Measurements from ENCODE around the gene FEN1.

FEN1 gene

DNA sequence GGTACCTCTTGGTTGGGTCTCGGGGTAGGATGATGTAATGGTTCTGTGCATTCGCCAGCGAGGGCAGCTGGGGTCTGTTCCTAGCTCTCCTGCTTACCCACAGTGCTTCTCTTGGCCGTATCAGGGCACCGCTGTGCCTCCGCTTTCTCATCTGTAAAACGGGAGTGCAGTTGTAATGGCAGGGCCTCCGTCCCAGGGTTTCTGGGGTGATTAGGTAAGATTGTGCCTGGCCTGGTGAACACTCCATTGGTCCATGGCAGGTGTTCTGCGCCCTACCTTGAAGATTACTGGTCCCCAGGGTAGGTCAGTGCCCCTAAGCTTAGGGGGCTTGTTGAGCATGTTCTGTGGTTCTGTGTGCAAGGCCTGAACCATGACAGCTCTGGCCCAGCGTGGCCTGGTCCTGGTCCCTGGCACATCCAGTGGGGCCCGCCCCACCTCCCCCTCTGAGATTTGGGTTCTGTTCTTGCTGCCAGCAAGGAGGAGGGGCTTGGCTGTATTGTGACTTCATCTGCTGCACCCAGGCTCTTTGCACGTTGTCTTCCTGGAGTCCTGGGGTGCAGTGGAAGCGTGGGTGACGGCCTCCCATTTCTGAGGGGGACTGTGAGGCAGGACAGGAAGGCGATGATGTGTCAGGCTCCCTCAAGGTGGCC lies 35.4 kb upstream of the FEN1 start:
- DNase-seq: no peak

DNA sequence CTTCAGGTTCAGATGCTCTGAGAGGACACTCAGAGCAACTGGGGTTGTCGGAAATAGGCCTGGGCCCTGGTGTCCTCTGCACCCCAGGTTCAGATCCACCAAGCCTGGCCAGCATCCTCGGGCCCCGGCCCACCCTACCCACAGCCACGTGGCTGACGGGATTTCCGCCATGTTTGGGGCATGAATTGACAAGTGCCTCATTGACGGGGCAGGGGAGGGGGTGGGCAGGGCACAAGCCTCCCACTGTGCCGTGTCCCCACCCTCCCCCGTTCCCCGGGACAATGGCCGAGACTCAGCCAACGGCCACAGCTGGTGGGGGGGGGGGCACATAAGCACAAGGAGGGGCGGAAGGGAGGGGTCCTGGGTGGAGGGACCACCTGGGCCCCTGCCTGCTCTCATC lies 31.8 kb upstream of the FEN1 start:
- no peak for DNase-seq

DNA sequence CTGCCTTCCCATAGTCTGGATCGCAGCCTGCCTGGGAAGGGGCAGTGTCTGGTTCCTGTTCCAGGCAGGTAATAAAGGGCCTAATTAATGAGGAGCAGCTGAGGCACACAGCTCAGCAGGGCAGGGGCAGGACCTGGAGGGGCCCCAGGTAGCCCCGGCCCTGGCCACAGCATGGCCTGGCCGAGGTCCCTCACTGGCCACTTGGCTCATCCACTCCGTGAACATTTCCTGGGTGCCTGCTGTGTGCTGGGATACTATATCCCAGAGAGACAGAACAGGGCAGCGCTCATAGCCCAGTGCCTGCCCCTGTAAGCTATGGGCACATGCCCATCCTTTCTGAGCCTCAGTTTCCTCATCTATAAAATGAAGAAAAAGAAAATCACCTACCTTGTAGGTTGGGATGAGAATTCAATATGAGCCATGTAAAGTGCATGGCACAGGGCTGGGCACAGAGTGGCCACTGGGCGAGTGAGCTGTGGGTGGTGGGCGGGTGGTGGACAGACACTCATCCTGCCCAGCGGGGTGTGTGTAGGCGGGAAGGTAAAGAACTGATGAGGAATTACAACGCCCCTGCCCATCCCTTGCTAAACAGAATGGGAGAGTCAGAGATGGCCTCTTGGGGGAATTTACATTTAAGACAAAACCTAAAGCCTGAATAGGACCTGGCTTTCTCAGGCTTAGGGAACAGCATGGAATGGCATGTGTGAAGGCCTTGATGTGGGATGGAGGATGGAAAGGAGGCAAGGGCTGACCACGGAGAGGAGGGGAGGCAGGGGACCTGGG lies 31.1 kb upstream of the FEN1 start:
- DNase-seq: no peak

DNA sequence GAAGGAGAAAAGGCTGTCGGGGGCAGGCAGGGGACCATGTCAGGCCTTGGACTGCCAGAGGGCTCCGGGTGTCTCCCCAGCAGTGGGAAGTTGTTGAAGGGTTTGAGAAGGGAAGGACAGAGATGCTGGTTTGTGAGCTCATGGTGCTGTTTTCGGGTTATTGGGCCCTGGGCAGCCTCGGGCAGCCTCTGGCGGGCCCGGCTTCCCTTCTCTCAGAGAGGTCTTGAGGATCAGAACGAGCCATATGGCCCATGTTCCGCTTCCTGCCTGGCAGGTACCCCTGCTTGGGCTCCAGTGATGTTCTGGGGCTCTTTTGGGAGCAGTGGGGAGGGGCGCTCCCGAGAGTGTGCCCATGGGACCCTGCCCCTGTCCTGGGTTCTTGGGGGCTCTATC lies 30.5 kb upstream of the FEN1 start:
- no peak for DNase-seq

DNA sequence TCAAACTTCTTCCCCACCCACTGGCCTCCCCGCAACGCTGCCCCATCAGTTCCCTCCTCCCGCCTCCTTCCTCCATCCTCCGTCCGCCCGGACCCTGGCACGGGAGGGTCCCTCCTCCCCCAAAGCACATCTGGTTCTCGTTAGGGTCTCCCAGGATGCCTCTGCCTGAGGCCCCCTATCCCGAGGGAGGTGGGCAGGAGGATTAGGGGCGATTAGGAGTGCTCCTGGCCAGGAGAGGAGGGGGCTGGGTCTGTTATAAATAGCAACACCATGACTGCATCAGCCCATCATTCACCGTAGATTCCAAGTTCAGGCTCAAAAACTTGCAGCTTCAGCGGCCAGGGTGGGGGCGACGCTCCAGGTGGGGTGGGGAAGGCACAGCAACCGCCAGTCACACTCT lies 29.9 kb upstream of the FEN1 start:
- DNase-seq: no peak

DNA sequence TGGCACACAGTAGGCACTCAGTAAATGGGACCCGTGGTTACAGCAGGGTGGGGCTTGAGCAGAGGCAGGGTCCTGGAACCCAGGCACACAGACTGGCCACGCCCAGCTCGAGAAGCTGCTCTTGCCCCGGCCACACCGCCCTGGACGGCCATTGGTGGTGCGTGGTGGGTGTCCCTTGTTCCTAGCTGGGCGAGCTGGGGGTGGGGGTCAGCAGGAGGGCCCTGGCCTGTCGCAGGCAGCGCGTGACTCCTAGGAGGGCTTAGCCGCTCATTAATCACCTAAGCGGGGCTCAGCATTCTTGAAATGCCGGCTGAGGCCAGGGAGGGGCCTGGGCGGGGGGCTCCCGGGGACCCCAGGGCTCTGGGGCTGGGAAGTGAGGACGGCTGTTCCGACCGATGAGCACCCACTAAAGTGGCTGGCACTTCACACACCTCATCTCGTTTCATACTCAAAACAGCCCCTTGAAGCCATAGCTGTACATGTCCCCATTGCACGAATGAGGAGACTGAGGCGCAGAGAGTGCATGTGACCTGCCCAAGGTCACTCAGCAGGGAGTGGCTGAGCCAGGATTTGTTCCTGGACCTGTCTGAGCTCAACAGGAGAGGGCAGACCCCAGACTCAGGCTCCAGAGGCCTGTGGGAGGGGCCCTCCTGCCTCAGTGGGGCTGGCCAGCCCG lies 28.6 kb upstream of the FEN1 start:
- no peak for DNase-seq

DNA sequence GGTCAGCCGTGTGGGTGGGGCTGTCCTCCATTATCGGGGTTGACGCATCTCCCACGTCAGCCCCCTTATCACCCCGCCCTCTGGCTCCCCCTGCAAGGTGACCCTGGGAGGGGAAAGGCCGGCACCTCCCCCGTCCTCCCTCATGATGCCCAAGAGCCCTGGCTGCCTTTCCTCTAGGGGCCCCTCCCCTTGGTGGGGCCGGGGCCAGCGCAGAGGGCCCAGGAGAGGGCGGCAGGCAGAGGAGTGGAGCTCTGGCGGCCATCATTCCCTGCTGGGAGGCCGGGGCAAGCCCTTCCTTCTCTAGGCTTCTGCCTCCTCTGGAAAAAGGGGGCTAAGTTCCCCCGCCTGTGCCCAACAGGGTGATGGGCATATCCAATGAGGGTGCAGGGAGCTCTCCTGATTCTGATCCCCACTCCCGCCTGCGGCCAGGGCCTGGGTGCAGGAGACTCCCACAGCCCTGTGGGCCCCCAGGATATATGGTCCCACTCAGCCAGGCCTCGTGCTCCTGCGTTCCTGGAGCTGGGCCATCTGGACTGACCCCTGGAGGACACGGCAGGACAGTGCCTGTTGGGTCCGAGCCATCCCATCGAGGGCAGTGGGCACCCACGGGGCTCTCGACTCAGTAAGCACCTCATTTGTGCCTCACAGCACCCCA lies 28.0 kb upstream of the FEN1 start:
- no peak for DNase-seq

DNA sequence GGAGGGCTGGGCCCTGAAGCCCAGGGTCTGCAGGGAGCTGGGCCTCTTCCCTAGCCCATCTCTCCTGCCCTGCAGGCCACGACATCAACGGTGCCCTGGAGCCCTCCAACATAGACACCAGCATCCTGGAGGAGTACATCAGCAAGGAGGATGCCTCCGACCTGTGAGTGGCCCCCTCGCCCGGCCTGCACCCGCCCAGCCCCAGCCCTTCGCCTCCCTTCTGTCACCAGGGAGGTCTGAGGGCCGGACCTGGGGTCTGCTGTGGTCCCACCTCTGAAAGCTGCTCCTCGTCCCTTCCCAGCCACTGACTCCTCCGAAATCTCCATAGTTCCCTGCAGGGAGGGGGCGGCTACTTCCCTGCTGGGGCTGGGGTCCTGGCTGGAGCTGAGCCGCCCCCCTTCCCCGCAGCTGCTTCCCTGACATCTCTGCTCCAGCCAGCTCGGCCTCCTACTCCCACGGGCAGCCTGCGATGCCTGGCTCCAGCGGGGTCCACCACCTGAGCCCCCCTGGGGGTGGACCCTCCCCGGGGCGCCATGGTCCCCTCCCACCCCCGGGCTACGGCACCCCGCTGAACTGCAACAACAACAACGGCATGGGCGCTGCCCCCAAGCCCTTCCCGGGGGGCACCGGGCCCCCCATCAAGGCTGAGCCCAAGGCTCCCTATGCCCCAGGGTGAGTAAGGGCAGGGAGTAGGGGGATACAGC lies 27.0 kb upstream of the FEN1 start:
- DNase-seq: no peak

DNA sequence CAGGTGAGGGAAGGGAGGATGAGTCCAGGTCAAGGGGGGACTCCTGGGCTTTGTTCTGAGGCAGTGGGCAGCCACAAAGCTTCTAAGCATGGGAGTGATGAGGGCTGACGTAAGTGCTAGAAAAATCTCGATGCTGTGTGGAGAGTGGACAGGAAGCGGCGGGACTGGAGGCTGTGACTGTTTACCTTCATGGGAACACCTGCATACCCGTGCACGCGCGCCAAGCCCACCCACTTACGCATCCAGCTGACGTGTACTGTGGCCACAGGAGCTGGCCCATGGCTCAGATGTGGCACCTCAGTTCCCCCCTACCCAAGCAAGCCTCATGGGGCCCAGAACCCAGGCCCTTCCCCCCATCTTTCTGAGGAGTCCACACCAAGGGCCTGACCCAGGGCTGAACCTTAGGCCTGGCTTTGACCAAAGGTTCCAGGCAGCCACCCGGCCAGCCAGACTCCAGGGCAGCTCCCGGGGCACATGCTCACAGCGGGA lies 26.3 kb upstream of the FEN1 start:
- DNase-seq: no peak

DNA sequence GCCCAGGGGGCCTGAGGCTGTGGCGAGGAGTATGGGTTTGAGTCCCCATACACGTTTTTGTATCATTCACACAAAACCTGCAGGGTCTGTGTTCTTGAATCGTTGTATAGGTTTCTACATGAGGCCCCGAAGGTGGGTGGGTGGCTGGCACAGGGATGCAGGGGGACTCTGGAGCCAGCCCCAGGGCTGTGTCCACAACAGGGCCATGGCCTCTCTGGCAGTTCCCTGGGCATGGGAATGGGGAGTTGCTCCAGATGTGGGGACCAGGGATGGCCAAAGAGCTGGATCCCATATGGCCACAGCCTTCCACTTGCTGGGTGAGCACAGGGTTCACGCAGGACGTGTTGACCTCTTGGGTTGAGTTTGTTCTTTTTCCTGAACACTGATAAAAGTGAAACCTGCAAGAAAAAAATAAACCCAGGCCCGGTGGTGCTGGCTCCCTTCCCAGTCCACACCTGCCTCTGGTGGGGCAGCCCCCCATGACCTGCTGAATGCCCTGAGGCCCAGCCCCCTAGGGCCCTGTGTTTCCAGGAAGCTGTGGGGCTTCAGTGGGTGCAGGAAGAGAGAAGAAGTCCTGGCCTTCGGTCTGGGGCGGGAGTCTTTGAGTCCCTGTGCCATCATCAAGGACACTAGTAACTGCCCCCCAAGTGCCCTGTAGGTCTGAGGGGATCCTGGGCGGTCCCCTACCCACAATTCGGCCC lies 24.2 kb upstream of the FEN1 start:
- DNase-seq: no peak

DNA sequence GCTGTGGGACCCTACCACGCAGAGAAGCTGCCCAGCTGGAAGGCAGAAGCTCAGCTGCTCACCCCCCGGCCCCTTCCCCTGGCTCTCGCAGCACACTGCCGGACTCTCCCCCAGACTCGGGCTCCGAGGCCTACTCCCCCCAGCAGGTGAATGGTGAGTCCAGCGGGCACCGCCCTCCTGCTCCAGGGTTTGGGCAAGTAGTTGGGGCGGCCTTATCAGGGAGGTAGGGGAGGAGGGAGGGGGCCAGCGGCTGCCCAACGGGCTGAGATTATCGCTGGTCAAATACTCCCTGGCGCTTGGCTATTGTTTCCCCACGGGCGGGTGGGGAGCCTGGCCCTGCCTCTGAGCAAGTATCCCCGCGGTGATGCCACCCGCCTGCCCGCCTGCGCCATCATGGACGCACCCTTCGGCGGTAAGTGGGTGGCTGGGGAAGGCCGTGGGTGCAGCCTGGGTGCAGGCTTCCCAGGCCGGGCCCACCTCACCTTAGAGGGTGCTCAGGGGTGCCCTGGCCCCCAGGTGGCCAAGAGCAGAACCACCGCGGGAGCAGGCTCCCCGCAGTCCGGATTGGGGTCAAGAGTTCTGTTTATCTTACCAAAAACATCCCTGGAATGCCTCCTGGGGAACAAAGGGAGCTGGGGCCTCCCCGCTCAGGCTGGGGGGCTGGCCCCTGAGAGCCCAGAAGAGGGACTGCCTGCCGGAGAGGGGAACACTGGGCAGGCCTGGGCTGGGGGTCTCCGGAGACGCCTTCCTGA lies 23.4 kb upstream of the FEN1 start:
- no peak for DNase-seq

DNA sequence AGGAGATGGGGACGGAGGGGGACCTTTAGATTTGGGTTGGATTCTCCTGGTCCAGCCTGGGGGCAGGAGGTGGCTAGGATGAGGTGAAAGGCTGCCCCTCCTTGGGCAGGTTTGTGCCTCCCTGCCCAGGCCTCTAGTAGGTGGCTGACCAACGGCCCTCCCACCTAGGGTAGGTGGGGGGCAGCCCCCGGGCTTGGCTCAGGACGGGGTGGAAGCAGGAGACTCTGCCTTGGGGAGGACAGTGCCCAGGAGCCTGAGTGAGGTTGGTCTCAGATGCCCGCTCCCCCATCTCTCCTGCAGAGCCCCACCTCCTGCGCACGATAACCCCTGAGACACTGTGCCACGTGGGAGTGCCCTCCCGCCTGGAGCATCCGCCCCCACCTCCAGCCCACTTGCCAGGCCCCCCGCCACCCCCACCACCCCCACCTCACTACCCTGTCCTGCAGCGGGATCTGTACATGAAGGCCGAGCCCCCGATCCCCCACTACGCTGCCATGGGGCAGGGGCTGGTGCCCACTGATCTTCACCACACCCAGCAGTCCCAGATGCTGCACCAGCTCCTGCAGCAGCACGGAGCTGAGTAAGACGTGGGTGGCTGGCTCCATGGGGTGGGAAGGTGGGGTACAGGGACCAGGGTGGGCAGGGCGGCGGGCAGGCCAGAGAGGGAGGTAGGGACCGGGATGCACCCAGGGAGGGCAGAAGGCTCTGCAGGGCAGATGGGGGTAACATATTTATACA lies 22.6 kb upstream of the FEN1 start:
- no peak for DNase-seq

DNA sequence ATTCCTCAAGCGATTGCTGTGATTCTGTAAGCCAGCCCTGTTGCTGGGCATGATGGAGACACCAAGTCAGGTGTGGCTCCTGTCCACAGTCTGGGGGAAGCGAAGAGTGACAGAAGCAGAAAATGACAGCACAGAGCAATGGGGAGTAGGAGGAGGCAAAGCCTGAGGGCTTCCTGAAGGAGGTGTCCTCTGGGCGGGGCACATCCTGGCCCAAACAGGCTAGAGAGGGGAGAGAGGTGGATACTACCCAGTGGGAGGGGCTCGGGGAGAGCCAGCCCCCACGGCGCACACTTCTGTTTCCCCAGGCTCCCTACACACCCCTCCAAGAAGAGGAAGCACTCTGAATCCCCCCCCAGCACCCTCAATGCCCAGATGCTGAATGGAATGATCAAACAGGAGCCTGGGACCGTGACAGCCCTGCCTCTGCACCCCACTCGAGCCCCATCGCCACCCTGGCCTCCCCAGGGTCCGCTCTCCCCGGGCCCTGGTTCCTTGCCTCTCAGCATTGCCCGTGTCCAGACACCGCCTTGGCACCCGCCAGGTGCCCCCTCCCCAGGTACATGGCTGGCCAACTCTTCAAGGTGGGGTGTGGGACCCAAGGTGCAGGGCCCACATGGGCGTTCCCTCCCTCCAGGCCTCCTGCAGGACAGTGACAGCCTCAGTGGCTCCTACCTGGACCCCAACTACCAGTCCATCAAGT lies 21.4 kb upstream of the FEN1 start:
- DNase-seq: no peak

DNA sequence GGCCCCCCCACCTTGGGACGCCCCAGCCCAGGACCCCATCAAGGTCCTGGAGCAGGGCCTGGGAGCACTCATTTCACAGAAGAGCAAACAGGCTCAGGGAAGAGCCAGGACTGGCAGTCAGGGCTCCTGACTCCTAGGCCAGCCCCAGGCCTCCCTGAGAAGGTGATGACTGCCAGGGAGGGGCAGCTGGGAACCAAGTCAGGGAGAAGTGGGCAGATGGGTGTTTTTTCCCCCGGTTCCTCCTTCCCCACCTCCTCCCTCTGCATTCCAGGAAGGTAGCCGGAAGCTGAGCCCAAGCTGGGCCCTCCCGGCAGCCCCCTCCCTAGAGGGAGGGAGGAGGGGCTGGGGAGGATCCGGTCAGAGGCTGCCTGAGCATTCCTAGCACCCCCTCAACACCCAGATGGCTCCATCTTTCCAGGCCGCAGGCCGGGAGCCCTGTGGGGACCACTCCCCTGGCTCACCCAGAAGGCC lies 20.7 kb upstream of the FEN1 start:
- DNase-seq: no peak

DNA sequence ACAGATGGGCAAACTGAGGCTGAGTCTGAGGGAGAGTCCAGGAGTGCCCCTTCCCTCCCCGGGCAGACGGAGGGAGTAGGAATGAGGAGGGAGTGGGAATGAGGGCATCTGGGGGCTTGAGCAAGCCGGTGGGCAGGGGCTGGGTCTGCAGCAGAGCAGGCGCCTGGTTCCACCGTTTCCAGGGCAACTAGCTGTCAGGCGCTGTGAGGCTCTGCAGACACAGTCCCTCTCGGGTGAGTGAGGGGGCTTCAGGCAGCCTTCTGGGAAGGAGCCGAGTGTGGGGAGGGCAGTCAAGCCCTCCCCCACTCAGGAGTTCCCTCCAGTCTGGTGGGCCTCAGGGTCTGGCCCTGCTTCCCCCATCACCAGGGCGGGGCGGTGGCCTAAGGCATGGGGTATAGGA lies 19.4 kb upstream of the FEN1 start:
- no peak for DNase-seq

DNA sequence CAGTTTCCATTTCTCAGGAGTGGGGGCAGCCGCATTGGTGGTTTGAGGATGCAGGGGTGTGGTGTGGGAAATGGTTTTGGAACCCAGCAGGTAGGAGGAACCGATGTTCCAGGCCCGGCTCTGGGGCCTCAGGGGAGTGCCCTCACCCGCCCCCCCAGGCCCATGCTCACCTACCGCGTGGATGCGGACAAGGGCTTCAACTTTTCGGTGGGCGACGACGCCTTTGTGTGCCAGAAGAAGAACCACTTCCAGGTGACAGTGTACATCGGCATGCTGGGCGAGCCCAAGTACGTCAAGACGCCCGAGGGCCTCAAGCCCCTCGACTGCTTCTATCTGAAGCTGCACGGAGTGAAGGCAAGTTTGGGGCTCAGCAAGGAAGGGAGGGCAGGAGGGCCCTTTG lies 18.9 kb upstream of the FEN1 start:
- no peak for DNase-seq

DNA sequence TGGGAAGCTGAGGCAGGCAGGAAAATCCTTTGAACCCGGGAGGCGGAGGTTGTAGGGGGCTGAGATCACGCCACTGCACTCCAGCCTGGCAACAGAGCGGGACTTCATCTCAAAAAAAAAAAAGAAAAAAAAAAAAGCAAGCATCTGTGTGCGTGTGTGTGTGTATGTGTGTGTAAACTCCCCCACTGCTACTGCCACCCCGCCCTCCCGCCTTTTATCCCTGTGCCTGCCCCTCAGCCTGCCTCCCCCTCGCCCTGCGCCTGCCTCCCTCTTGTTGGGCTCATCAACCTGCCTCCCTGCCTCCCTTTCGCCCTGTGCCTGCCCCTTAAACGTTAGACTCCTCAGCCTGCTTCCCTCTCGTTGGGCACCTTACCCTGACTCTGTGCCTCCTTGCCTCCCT lies 18.3 kb upstream of the FEN1 start:
- no peak for DNase-seq

DNA sequence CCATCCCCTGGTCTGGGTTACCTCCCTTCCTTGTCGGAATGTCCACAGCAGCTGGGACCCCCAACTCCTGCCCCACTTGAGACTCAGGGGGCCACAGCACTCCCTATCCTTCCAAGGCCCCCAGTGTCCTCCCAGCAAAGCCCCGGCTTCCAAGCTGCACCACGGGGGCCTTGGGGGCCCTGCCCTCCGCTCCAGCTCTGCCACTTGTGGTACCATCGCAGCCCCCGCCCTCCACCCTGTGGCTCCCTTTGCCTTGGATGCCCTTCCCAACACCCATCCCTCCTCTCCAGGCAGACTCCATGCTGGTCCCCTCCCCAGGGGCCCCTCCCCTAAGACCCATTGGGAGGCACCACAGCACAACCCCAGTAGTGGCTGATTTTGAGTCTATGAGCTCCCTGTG lies 17.6 kb upstream of the FEN1 start:
- no peak for DNase-seq

DNA sequence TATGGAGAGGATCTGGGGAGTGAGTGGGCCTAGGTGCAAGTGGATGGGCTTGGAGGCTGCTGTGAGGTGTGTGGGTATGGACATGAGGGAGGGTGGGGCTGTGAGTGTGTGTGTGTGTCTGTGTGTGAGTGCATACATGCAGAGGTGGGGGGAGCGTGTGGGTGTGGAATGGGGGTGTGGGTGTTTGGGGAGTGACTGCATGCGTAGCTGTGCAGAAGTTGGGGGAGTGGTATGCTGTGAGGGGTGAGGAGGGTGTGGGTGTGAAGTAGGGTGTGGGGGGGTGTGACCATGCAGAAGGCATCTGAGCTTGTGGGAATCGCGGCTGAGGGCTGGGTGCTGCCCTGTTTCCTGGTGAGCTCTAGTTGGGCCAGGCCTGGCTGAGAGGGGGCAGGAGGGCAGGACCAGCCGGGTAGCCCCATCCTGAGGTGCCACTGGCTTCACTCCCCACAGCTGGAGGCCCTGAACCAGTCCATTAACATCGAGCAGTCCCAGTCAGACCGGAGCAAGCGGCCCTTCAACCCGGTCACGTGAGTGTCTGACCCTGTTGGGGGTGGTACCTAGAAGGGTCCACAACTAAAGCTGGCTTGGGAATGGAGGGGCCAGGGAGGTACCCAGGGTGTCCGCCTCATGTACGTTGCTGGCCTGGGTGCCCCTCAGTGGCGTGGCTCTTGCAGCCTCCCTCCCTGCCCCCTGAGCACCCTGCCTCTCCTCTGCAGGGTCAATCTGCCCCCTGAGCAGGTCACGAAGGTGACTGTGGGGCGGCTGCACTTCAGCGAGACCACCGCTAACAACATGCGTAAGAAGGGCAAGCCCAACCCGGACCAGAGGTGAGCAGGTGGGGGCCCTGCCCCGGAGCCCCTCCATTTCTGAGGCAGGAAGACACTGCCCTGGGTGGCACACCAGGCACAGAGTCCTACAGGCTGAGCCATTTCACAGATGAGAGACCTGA lies 16.8 kb upstream of the FEN1 start:
- no peak for DNase-seq

Data from activated T-cell treated with anti-CD3 and anti-CD28 coated beads, Interleukin-2, amount 50 U/mL, for 48 hours (primary cell).